ENCODE data around the gene LDLRAD4.

DNA sequence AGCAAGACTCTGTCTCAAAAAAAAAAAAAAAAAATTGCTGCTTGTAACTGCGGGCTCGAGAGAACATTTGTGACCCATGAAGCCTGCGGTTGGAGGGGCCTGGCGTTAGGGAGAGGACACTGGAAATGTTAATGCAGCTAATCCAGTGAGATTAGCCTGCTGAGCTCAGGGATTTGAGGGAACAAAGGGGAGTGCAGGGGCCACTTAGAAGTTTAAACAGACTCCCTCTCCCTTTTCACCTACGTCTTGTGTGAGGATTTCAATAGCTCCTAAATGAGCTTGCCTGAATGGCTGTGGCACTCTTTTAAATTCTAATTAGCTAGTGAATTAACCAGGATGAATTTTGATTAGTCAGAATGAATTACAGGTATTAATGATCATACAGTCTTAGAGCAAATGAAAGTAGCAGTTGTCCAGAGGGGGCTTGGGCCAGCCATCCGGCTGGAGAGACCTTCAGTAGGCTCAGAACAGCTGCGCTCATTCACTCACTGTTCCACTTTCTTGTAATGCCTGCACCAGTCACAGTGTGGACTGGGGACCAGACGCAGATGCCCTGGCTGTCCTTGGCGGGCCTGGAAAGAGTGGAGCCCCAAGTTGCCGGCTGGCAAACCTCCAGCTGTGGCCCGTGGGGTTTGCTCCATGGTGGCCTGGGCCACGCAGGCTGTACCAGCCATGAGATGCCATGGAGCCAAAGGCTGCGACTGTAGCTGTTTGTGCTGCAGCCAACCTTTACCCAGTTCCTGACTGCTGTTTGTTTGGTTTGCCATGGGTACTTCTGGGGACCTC is 20.8 kb downstream of the LDLRAD4 start:
- TF ChIP-seq, protein P1, sequence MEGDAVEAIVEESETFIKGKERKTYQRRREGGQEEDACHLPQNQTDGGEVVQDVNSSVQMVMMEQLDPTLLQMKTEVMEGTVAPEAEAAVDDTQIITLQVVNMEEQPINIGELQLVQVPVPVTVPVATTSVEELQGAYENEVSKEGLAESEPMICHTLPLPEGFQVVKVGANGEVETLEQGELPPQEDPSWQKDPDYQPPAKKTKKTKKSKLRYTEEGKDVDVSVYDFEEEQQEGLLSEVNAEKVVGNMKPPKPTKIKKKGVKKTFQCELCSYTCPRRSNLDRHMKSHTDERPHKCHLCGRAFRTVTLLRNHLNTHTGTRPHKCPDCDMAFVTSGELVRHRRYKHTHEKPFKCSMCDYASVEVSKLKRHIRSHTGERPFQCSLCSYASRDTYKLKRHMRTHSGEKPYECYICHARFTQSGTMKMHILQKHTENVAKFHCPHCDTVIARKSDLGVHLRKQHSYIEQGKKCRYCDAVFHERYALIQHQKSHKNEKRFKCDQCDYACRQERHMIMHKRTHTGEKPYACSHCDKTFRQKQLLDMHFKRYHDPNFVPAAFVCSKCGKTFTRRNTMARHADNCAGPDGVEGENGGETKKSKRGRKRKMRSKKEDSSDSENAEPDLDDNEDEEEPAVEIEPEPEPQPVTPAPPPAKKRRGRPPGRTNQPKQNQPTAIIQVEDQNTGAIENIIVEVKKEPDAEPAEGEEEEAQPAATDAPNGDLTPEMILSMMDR (conservative IDR thresholded peaks at IDR 0.05): no peak
- no peak for TF ChIP-seq ZFX (IDR thresholded peaks at IDR 0.05)
